Measurements from ENCODE around the gene DNAAF3. TPM values are rescaled to one million over a fixed set of nuclear protein-coding genes. Genes with fewer than 3 reads are reported as not detected.

Gene DNAAF3
- total RNA-seq, 1 donor: not detected

GRCh38 chr19:55193481-55193880, 27.1 kb upstream of the DNAAF3 start:
- H3K4me3 ChIP-seq (ENCODE audit: low read depth, low read length): no peak overlapping the region
- DNase-seq (ENCODE audit: low read depth): no peak
- no peak for TF ChIP-seq CTCF (IDR thresholded peaks at IDR 0.05; ENCODE audit: insufficient read depth, low read depth, low read length)

GRCh38 chr19:55189403-55189835, 23.0 kb upstream of the DNAAF3 start:
- peak; percentile 92 for DNase-seq (ENCODE audit: low read depth)
- TF ChIP-seq CTCF (IDR thresholded peaks at IDR 0.05; ENCODE audit: insufficient read depth, low read depth, low read length): no peak
- H3K4me3 ChIP-seq (ENCODE audit: low read depth, low read length): no peak overlapping the region

GRCh38 chr19:55188625-55189024, 22.2 kb upstream of the DNAAF3 start:
- no peak for TF ChIP-seq CTCF (IDR thresholded peaks at IDR 0.05; ENCODE audit: insufficient read depth, low read depth, low read length)
- no peak for DNase-seq (ENCODE audit: low read depth)
- H3K4me3 ChIP-seq (ENCODE audit: low read depth, low read length): no peak overlapping the region

- no peak for TF ChIP-seq CTCF (IDR thresholded peaks at IDR 0.05; ENCODE audit: insufficient read depth, low read depth, low read length)
- no peak for DNase-seq (ENCODE audit: low read depth)
These were observed 19.7 kb upstream of the DNAAF3 start for GRCh38 chr19:55186080-55186479.

GRCh38 chr19:55181740-55182139, 15.3 kb upstream of the DNAAF3 start:
- no peak for TF ChIP-seq CTCF (IDR thresholded peaks at IDR 0.05; ENCODE audit: insufficient read depth, low read depth, low read length)
- no peak for DNase-seq (ENCODE audit: low read depth)
- no peak overlapping the region for H3K4me3 ChIP-seq (ENCODE audit: low read depth, low read length)

More at GRCh38 chr19:55186080-55186479, 19.7 kb upstream of the DNAAF3 start:
- H3K4me3 ChIP-seq (ENCODE audit: low read depth, low read length): no peak overlapping the region

GRCh38 chr19:55179606-55180484, 13.4 kb upstream of the DNAAF3 start, which contains the start of gene SYT5:
SYT5 (minus strand) TSS chr19:55180289; CDS start chr19:55179041, 1,248 bp downstream.
- DNase-seq (ENCODE audit: low read depth): peak; percentile 24
- H3K4me3 ChIP-seq (ENCODE audit: low read depth, low read length): peak within 1 kb of the TSS; percentile 40
- no peak for TF ChIP-seq CTCF (IDR thresholded peaks at IDR 0.05; ENCODE audit: insufficient read depth, low read depth, low read length)

All from fibroblast of villous mesenchyme (primary cell).